IPS-18a (cell line): ENCODE measurements around the gene NDUFAF8.

Source experiments
- H3K27ac ChIP-seq: one replicate; pipeline ENCODE4 v1.5.1; 2013; ENCODE audit warnings: low read length
- H3K27me3 ChIP-seq: one replicate; pipeline ENCODE4 v1.6.1; 2013; ENCODE audit warnings: mild to moderate bottlenecking, low read length; ENCODE audit not compliant: control insufficient read depth, insufficient read depth
- H3K36me3 ChIP-seq: one replicate; pipeline ENCODE4 v1.6.1; 2013; ENCODE audit warnings: low read depth, low read length; ENCODE audit not compliant: control insufficient read depth
- H3K4me1 ChIP-seq: one replicate; pipeline ENCODE4 v1.6.1; 2013; ENCODE audit warnings: low read depth, low read length; ENCODE audit not compliant: control insufficient read depth
- H3K4me3 ChIP-seq: one replicate; pipeline ENCODE4 v1.5.1; 2013; ENCODE audit warnings: low read length
- H3K9ac ChIP-seq: one replicate; pipeline ENCODE4 v1.6.1; 2013; ENCODE audit warnings: mild to moderate bottlenecking, low read length, moderate library complexity
- H3K9me3 ChIP-seq: one replicate; pipeline ENCODE4 v1.6.1; 2013; ENCODE audit warnings: low read depth, low read length; ENCODE audit not compliant: control insufficient read depth

Gene NDUFAF8

GRCh38 chr17:81263371-81264181, 24.5 kb downstream of the NDUFAF8 start:
- Histone ChIP-seq H3K27ac (no peak overlapping the region), H3K9ac (no peak overlapping the region), H3K4me1 (no peaks in the 10 kb centered on the region), H3K9me3 (no peaks in the 10 kb centered on the region), H3K36me3 (peaks cover 6% of the 10 kb centered on the region), H3K27me3 (no peaks in the 10 kb centered on the region), H3K4me3 (no peak overlapping the region)

GRCh38 chr17:81264640-81265039, 25.5 kb downstream of the NDUFAF8 start:
- Histone ChIP-seq H3K4me1 (no peaks in the 10 kb centered on the region), H3K9me3 (no peaks in the 10 kb centered on the region), H3K4me3 (no peak overlapping the region), H3K27ac (no peak overlapping the region), H3K36me3 (peaks cover 5% of the 10 kb centered on the region), H3K27me3 (no peaks in the 10 kb centered on the region), H3K9ac (no peak overlapping the region)

- Histone ChIP-seq H3K36me3 (peaks cover 5% of the 10 kb centered on the region), H3K9me3 (no peaks in the 10 kb centered on the region), H3K4me1 (no peaks in the 10 kb centered on the region), H3K9ac (no peak overlapping the region), H3K27ac (no peak overlapping the region), H3K27me3 (no peaks in the 10 kb centered on the region), H3K4me3 (no peak overlapping the region)
Observed at GRCh38 chr17:81265576-81265975, 26.5 kb downstream of the NDUFAF8 start.

GRCh38 chr17:81267390-81268067, 28.4 kb downstream of the NDUFAF8 start:
- no peak overlapping the region for H3K27ac ChIP-seq
- no peak overlapping the region for H3K4me3 ChIP-seq
- H3K27me3 ChIP-seq, result no peaks in the 10 kb centered on the region
- H3K9me3 ChIP-seq, result no peaks in the 10 kb centered on the region
- H3K36me3 ChIP-seq, result peaks cover 3% of the 10 kb centered on the region
- no peak overlapping the region for H3K9ac ChIP-seq
- H3K4me1 ChIP-seq, result no peaks in the 10 kb centered on the region

- no peak overlapping the region for H3K9ac ChIP-seq
- H3K27ac ChIP-seq, result no peak overlapping the region
Observed at GRCh38 chr17:81270279-81270678, 31.2 kb downstream of the NDUFAF8 start.

GRCh38 chr17:81271226-81271625, 32.1 kb downstream of the NDUFAF8 start:
- H3K27me3 ChIP-seq, result no peaks in the 10 kb centered on the region
- H3K36me3 ChIP-seq, result peaks cover 3% of the 10 kb centered on the region
- H3K4me1 ChIP-seq, result no peaks in the 10 kb centered on the region
- H3K4me3 ChIP-seq, result no peak overlapping the region
- no peaks in the 10 kb centered on the region for H3K9me3 ChIP-seq
- H3K9ac ChIP-seq, result no peak overlapping the region
- no peak overlapping the region for H3K27ac ChIP-seq

More at GRCh38 chr17:81270279-81270678, 31.2 kb downstream of the NDUFAF8 start:
- H3K27me3 ChIP-seq, result no peaks in the 10 kb centered on the region
- H3K4me3 ChIP-seq, result no peak overlapping the region
- peaks cover 3% of the 10 kb centered on the region for H3K36me3 ChIP-seq
- H3K4me1 ChIP-seq, result no peaks in the 10 kb centered on the region
- no peaks in the 10 kb centered on the region for H3K9me3 ChIP-seq

GRCh38 chr17:81272616-81273015, 33.5 kb downstream of the NDUFAF8 start:
- Histone ChIP-seq H3K27me3 (no peaks in the 10 kb centered on the region), H3K4me3 (no peak overlapping the region), H3K9ac (no peak overlapping the region), H3K9me3 (no peaks in the 10 kb centered on the region), H3K4me1 (no peaks in the 10 kb centered on the region), H3K27ac (no peak overlapping the region), H3K36me3 (peaks cover 3% of the 10 kb centered on the region)

GRCh38 chr17:81273698-81274470, 34.8 kb downstream of the NDUFAF8 start:
- Histone ChIP-seq H3K27ac (no peak overlapping the region), H3K4me3 (no peak overlapping the region), H3K36me3 (peaks cover 3% of the 10 kb centered on the region), H3K27me3 (no peaks in the 10 kb centered on the region), H3K9ac (no peak overlapping the region), H3K4me1 (no peaks in the 10 kb centered on the region), H3K9me3 (no peaks in the 10 kb centered on the region)

GRCh38 chr17:81274471-81274855, 35.3 kb downstream of the NDUFAF8 start:
- Histone ChIP-seq H3K27me3 (no peaks in the 10 kb centered on the region), H3K4me1 (no peaks in the 10 kb centered on the region), H3K4me3 (no peak overlapping the region), H3K9me3 (no peaks in the 10 kb centered on the region), H3K27ac (no peak overlapping the region), H3K36me3 (peaks cover under 1% of the 10 kb centered on the region), H3K9ac (no peak overlapping the region)

- H3K27ac ChIP-seq, result no peak overlapping the region
- no peaks in the 10 kb centered on the region for H3K4me1 ChIP-seq
- no peak overlapping the region for H3K9ac ChIP-seq
- H3K9me3 ChIP-seq, result no peaks in the 10 kb centered on the region
- H3K4me3 ChIP-seq, result no peak overlapping the region
- H3K27me3 ChIP-seq, result no peaks in the 10 kb centered on the region
- no peaks in the 10 kb centered on the region for H3K36me3 ChIP-seq
Observed at GRCh38 chr17:81276781-81277180, 37.7 kb downstream of the NDUFAF8 start.

GRCh38 chr17:81277421-81277820, 38.3 kb downstream of the NDUFAF8 start:
- Histone ChIP-seq H3K9ac (no peak overlapping the region), H3K9me3 (no peaks in the 10 kb centered on the region), H3K27me3 (no peaks in the 10 kb centered on the region), H3K4me3 (no peak overlapping the region), H3K36me3 (no peaks in the 10 kb centered on the region), H3K27ac (no peak overlapping the region), H3K4me1 (no peaks in the 10 kb centered on the region)
